ENCODE measurements around the gene ALCAM.

ALCAM gene

GRCh38 chr3:105366326-105367062 is at the start of gene ALCAM:
ALCAM (plus strand) TSS chr3:105366909.
- DNase-seq, result peak; percentile 43

DNA sequence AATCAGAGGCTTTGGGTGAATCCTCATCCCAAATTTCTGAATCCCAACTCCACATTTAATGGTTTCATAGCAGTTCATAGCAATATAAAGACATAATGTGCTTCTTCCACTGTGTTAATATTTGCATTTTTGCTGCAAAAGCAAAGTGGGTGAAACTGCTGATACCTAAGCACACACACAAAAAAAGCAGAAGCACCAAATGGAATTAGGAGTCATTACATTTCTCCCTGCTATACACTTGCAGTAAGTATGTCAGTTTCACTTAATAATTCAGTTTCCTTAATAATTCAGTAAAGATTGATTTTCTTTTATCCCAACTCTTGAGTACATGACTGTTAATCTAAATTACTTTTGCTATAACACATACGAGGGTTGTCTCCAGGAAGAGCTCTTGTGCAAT is 48.9 kb upstream of the ALCAM start:
- DNase-seq, result no peak

DNA sequence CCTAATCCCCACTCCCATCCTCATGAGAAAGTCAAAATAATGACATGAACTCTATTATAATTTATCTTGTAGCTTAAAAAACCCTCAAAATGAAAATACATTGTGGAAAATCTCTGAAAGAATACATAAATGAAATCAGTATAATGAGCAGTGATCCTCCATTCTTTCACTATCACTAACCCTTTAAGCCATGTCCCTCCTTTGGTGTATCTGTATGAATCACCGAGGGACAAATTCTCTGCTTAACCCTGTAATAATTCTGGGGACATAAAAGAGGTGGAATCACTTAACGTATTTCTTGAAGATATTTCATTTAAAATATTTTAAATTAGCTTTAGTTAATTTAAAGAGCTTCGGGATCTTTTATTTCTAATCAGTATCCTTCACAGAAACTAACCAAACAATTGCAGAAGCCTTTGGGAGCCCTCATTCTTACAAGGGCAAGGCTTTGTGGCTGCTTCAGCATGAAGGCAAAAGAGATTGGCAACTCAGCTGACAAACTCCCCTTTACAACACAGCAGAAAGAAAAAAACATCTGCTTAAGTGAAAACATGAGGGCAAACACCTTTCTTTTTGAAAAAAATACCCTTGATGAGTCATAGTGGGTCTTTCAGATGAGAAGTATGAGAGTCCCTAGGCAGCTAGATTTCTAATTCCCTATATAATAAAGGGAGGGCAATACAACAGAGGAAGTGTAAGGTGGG is 44.0 kb upstream of the ALCAM start:
- DNase-seq, result no peak

DNA sequence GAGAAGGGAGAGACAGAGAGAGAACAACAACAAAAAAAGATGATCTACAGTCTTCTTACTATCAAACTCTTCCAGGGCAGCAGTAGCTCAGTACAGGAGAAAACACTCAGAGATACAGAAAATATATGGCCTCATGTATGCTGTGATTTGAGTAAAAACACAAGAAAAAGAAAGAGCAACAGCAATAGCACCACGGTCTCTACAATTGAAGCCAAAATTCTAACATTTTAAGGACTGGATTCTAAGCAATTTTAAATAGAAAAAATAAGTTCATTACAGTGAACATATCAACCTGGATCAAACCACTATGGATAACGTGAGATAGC is 43.5 kb upstream of the ALCAM start:
- no peak for DNase-seq

DNA sequence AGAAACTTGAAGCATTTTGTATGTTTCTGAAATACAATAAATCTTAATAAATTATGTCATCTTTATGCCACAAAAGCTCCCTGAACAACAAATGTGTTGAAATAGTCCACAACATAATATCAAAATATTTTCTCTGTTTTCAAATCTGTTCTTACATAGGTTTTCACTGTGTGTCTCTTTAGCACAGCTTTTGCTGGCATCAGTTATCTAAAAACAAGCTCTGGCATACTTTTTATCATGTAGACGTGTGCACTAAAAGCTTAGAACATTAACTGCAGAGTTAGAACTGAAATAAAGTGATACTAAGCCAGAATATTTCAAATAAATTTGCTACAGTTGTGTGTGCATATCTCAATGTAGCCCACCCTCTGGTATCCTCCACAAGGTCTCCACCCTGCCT is 41.8 kb upstream of the ALCAM start:
- no peak for DNase-seq

DNA sequence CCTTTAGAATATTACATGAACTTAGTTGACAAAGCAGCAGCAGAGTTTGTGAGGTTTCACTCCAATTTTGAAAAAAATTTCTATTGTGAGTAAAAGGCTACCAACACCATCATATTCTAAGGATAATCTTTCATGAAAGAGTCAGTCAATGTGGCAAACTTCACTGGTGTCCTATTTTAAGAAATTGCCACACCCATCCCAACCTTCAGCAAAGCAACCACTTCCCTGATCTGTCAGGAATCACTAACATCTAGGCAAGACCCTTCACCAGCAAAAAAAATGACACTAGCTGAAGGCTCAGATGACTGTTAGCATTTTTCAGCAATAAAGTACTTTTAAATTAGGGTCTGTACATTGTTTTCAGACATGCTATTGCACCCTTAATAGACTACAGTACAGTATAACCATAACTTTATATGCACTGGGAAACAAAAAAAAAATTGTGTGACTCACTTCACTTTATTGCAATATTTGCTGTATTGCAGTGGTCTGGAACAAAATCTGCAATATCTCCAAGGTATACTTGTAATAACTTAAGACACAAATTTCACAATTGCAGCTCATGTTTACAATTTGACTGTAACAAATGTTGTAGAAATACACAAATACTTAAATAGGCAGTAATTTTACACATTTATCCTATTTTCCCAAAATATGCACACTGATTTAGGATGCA is 38.9 kb upstream of the ALCAM start:
- no peak for DNase-seq

DNA sequence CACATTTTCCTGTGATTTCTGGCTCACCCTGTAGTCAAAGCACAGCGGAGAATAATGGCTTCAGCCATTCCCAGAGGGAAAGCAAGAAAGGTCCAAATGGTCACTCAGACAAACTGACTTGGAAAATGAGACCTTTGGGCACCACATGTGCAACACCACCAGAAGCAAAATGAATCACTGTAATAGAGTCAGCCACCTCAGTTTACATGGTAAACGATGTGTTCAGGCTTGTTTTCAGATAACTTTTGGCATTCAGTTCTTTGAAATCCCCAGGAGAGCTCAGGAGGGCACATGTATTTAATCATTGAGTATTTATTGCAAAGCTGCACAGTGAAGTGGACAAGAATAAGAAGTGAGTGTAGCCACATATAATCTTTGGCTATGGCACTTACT is 38.4 kb upstream of the ALCAM start:
- DNase-seq, result no peak

DNA sequence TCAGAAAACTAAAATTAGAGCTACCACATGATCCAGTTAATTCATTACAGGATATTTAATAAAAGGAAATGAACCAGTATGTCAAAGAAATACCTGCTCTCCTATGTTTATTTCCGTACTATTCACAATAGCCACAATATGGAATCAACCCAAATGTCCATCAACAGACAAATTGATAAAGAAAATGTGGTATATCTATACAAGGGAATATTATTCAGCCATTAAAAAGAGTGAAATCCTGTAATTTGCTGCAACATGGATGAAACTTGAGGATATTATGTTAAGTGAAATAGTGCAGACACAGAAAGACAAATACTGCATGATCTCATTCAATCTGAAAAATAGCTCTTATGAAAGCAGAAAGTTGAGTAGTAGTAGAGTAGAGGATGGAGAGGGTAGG is 33.7 kb upstream of the ALCAM start:
- no peak for DNase-seq

- DNase-seq, result no peak
Measured at GRCh38 chr3:105334138-105334882, 32.4 kb upstream of the ALCAM start.

- no peak for DNase-seq
Measured at GRCh38 chr3:105339946-105340345, 26.8 kb upstream of the ALCAM start.

- no peak for DNase-seq
Measured at GRCh38 chr3:105343991-105344390, 22.7 kb upstream of the ALCAM start.

DNA sequence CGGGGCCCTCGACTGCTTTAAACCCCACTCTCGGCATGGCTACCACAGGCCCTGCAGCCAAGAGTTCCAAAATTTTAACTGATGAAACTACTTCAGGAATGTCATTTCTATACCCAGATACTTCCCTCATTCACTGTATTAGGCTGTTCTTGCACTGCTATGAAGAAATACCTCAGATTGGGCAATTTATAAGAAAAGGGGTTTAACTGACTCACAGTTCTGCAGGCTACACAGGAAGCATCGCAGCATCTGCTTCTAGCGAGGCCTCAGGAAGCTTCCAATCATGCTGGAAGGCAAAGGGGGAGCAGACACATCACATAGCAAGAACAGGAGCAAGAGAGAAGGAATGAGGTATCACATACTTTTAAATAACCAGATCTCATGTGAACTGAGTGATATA is 21.6 kb upstream of the ALCAM start:
- no peak for DNase-seq

- DNase-seq, result no peak
Measured at GRCh38 chr3:105347625-105348302, 18.9 kb upstream of the ALCAM start.

GRCh38 chr3:105348307-105348706 is 18.4 kb upstream of the ALCAM start:
- DNase-seq, result no peak

DNA sequence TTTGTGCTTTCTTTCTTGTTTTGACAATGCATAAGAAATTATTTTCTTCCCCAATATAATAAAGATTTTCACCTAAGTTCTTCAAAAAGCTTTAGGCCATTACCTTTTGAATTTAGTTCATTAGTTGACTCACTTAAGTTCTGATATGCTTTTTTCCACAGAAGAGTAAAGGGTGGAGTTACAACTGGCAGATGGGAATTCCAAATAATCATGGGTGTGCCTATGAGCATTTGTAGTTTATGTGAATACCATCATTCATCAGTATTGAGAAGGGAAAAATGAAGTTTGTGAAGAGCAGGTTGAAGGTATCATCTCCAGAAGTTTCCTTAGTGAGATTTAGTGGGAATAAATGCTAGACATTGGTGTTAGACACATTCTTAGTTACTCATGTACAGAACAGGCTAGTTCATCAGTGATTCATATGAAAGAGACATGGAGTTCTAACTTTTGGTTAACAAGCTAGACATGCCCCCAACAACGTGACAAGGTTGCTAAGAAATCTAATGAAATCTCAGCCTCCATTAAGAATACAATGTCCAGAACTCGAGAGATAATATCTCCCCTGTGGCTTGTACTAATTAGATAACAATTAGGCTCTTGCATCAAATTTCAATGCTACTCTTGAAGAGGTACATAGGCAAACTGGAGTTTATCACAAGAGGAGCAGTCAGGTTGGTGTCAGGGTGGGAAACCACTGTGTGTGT is 16.9 kb upstream of the ALCAM start:
- DNase-seq, result no peak

DNA sequence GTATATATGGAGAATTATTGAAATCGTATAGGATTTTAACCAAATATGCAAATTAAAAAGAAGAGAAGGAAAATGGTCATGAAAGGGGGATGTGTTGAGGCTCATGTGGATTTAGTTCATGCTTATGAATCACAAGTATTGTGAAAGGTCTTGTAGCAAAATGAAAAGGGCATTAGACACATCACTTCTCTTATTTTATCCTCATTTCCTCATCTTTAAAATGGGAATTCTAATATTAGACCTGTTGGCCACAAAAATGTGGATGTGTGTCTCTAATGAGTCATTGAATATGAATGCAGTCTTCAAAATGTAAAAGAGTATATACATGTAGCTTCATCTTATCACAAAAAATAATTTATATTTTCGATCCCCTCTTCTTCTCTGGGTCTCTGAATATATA is 14.9 kb upstream of the ALCAM start:
- DNase-seq, result no peak

DNA sequence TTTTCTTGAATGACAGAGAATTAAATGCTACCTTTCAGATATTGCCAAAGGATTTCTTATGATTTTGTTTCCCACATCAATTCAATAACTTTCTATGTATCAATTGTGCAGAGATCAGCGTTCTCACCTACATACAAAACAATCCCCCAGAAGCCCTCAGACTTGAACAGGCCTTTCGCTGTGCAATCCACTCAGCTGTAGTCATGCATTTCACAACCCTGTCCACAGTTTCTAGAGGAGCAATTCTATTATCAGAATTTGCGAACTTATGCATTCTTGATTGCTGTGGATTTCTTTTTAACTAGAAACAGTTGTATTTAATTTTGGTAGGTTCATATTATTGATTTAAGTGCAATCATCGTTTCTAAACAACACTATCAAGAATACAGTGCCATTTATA is 13.7 kb upstream of the ALCAM start:
- no peak for DNase-seq

- DNase-seq, result no peak
Measured at GRCh38 chr3:105353485-105354161, 13.1 kb upstream of the ALCAM start.

GRCh38 chr3:105354429-105354828 is 12.3 kb upstream of the ALCAM start:
- DNase-seq, result no peak

- DNase-seq, result no peak
Measured at GRCh38 chr3:105355408-105356061, 11.2 kb upstream of the ALCAM start.

GRCh38 chr3:105356396-105356795 is 10.3 kb upstream of the ALCAM start:
- no peak for DNase-seq
